Activated CD4-positive, alpha-beta T cell treated with anti-CD3 and anti-CD28 coated beads, Interleukin-2, amount 50 U/mL, for 4 hours (primary cell): Measurements from ENCODE around the gene TUBB1.
"Not testable (repeated sequence)": the region's sequence is repeated elsewhere in the genome, so short reads cannot be mapped to it uniquely, and the experiment has no call there.

Experiments
- DNase-seq, 2 experiments: peaks; one replicate each; pipeline ENCODE4 v3.0.0-alpha.2; 2020

The TUBB1 gene

GRCh38 chr20:59006864-59007664 lies 12.2 kb upstream of the TUBB1 start, which contains the start of gene CTSZ:
TSS of gene CTSZ (minus strand) at chr20:59007254. CDS start at chr20:59007128, 126 bp downstream.
- DNase-seq = peak in 1 of 2 experiments; percentile 21

GRCh38 chr20:59007665-59008511 lies 11.3 kb upstream of the TUBB1 start:
- DNase-seq = no peak

- DNase-seq = no peak
Measured at GRCh38 chr20:59008715-59009336, 10.4 kb upstream of the TUBB1 start.

DNA sequence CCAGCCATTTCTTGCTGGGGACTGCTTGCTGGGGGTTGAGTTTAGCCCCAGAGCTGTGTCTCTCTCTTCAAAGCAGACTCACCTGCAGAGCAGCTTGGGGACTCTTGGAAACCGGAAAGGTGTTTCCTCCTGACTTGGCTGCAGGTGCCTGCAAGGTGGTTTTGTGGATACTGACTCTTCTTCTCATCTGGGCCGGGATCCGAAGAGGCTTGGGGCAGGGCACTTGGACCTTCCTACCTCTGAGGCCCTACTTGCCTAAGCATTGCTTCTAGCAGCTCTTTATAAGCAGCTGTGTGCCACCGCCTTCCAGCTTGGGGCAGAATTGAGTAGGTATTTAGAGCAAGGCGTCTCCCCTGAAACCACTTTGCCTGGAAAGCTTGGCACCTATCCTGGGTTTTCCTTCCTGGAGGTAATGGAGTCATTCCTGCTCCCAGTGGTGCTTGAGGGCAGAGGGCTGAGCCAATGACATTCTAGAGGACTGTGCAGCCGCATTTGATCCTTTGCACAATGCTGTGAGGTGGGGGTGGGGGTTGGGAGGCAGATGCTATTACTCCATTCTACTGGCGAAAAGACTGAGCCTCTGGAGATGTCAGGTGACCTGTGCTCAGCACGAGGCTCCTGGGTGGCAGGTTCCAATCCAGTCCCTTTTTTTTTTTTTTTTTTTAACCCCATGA lies 8.8 kb upstream of the TUBB1 start:
- DNase-seq = no peak

GRCh38 chr20:59010995-59011873 lies 8.0 kb upstream of the TUBB1 start:
- DNase-seq = no peak

GRCh38 chr20:59011874-59012157 lies 7.4 kb upstream of the TUBB1 start:
- DNase-seq = not testable (repeated sequence)

GRCh38 chr20:59013031-59013951 lies 5.9 kb upstream of the TUBB1 start:
- no peak for DNase-seq

DNA sequence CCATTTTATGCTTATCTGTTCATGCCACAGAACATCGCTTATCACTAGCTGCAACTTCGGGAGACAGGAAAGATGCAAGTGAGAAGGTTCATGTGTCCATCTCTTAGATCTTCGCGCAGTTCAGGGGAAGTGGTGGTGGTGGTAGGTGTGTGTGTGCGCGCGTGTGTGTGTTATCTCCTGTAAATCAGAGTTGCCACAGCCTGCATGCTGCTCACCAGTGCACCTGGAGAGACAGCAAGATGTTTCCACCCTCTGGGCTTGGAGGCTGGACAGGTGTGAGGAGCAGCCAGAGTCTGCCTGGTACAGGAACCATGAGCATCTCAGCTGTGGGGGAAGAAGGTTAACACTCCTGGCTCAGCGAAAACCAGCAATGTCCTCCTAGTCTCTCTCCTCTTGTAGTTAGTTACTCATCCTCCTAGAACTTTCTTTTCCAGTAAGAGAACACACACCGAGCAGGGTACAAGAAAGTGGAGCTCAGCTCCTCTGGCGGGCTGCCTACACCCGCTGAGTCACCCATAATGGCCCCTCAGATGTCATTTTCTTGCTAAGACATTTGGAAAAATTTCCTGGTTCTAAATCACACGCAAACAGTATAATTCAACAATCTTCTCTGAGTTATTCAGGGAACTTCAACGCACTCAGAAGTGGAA lies 5.1 kb upstream of the TUBB1 start:
- no peak for DNase-seq

- no peak for DNase-seq
Measured at GRCh38 chr20:59014680-59015389, 4.4 kb upstream of the TUBB1 start.

GRCh38 chr20:59015411-59015810 lies 3.8 kb upstream of the TUBB1 start:
- DNase-seq = no peak

DNA sequence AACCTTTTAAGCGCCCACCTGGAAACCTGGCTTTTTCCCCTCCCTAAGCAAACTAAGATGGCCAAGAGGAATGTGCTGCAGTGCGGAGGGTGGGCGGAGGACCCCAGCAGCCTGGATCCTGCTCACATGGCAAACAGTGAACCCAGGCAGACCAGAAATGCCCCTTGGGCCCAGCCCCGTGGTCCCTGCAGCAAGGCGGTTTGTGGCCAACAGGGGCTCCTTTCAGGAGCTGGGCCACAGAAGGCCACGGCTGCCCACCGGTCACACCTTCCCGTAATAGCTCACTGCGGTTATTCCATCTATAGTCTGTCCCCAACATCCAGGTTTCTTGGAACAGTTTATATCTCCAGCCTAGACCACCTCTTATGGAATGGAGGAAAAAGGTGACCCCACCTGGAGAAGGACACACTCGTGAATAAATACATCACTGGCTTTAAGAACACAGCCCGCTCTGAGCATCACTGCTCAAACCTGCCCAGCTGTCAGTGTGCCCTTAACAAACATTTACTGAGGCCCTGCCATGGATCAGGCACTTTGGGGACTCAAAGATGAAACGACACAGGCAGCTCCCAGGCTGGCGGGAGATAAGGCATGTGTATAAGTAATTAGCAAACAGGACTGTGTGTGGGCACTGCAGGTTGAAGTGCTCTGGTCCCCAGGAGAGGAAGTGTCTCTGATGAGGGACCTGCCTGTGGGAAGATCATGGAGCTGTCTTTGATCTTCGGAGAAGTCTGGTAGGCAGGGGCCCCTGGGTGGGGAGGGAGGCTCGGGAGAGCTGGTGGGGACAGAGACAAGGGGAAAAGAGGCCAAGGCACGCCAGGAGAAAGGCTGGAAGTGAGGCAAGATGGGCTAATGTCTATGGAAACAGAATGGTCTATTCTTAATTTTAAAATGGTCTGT lies 3.2 kb upstream of the TUBB1 start:
- no peak for DNase-seq

DNA sequence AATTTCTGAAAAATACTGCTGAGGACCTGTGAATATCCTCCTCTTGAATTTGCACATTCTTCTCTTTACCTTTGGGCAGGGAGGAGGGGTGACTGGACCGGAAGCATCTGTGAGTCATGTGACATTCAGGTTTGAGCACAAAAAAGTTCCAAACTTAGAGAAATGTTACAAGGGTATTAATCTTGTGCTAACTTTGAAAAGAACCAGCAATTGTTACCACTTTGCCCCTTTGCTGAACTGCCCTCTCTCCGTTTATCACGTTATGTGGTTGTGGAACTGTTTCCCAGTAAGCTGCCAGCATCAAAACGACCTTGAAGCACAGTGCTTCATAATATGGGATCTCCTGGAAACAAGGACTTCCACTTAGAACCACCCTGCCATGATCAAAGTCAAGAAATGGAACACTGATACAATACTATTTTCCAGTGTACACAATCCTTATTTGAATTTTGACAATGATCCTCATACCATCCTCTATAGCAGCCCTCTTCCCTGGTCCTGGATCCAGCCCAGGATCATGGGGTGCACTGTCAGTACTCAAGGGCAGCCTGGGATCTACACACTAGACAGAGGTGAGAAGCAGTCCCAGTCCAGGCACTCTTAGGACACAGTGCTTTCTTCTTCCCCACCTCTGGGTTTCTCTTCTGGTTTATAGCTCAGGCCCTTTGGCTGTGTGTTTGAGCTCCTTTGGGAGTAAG lies 2.3 kb upstream of the TUBB1 start:
- no peak for DNase-seq

DNA sequence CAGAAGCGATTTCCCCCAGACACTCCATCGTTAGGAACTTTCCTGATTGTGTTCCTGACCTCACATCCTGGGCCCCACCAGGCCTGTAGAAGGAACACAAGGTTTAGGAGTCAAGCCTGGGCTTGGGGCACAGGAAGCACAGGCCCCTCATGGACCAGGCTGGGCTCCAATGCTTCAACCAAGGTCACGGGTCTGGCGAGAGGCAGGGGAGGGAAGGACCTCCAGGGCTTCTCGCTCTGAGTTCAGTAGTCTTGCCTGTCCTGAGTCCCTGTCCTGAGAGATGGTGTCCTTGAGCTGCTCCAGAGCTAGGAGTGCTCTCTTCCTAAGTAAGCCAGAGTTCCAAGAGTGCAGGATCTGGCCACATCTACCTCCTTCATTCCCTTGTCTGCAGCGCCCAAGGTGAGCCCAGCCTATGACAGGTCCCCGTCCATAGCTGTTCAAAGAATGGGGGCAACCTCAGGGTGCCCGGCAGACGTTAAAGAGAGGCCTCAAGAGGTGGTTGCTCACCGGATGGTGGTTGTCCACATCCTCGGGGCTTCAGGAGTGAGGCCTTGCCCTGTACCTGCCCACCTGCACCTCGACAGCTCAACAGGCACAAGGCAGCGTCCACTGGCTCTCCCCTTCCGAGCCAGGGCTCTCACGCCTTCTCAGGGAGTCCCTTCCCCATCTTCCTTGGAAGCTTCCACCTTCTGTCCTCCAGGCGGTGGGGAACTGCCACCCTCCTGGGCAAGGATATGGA lies 1.6 kb upstream of the TUBB1 start:
- no peak for DNase-seq

GRCh38 chr20:59018817-59019216 lies 412 bp upstream of the TUBB1 start:
- no peak for DNase-seq

- no peak for DNase-seq
Measured at GRCh38 chr20:59020938-59021551, 1.8 kb downstream of the TUBB1 start.

DNA sequence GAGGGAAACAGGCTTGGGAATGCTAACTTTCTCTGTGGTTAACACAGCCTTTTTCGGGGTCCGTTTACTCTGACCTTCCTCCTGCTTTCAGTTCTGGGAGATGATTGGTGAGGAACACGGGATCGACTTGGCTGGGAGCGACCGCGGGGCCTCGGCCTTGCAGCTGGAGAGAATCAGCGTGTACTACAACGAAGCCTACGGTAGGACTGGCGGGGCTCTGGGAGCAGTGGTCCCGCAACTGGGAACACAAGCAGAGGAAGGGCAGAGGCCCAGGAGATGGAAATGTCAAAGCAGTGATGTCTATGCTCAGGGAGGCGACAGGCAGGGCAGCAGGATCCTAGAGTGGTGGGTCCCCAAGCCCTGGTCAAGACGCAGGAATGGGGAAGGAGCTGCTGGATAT lies 3.5 kb downstream of the TUBB1 start:
- DNase-seq = no peak

- DNase-seq = no peak
Measured at GRCh38 chr20:59023616-59024015, 4.4 kb downstream of the TUBB1 start.
